H1 (cell line): ENCODE data around the gene TMUB1.
"Not testable (repeated sequence)": the region's sequence is repeated elsewhere in the genome, so short reads cannot be mapped to it uniquely, and the experiment has no call there.

Experiments
- POLR2A ChIP-seq, 2 experiments: IDR thresholded peaks; 1 replicate in 1 of 2; 2 replicates in 1 of 2; pipeline ENCODE4 v1.6.1; 2011; ENCODE audit warnings: low read depth in 2 of 2, low read length in 2 of 2, mild to moderate bottlenecking in 2 of 2; ENCODE audit errors: control extremely low read depth in 1 of 2
- SP1 ChIP-seq: IDR thresholded peaks from 2 replicates; pipeline ENCODE4 v1.6.1; 2011; ENCODE audit warnings: low read depth, low read length
- TAF1 ChIP-seq: IDR thresholded peaks from 2 replicates; pipeline ENCODE4 v1.6.1; 2011; ENCODE audit warnings: mild to moderate bottlenecking, low read depth, low read length
- ZNF274 ChIP-seq: IDR thresholded peaks from 2 replicates; pipeline ENCODE4 v1.7.0; 2012; ENCODE audit warnings: low read length, borderline replicate concordance; ENCODE audit errors: extremely low read depth

DNA sequence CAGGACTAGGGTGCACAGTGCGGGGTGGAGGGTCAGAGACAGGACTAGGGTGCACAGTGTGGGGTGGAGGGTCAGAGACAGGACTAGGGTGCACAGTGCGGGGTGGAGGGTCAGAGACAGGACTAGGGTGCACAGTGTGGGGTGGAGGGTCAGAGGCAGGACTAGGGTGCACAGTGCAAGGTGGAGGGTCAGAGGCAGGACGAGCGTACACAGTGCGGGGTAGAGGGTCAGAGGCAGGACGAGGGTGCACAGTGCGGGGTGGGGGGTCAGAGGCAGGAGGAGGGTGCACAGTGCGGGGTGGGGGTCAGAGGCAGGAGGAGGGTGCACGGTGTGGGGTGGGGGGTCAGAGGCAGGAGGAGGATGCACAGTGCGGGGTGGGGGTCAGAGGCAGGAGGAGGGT lies 39.8 kb downstream of the TMUB1 start:
- TF ChIP-seq SP1; TAF1; POLR2A (IDR thresholded peaks at IDR 0.05; ENCODE audit: control extremely low read depth in 1 of 2, low read depth in 2 of 2, low read length in 2 of 2); ZNF274: not testable (repeated sequence)
